GM12892 (cell line): ENCODE data around the gene MRPL33.

Source experiments
- POLR2A ChIP-seq: IDR thresholded peaks from 2 replicates; pipeline ENCODE4 v1.6.1; 2011; ENCODE audit warnings: low read depth, low read length, control low read depth
- POLR2AphosphoS5 ChIP-seq: IDR thresholded peaks from 2 replicates; pipeline ENCODE4 v1.6.1; 2011; ENCODE audit warnings: low read depth, low read length, control low read depth

GRCh38 chr2:27752551-27753237, 18.8 kb upstream of the MRPL33 start:
- TF ChIP-seq POLR2A (no peak), POLR2AphosphoS5 (no peak)
